Gastroesophageal sphincter (tissue), 4 donors: ENCODE measurements around the gene KIDINS220. TPM values are rescaled to one million over a fixed set of nuclear protein-coding genes. Genes with fewer than 3 reads are reported as not detected.

Experiments
- ATAC-seq: fragments of 150-250 bp; one replicate; pipeline ENCODE4 v1.9.1; 2016; ENCODE audit warnings: mild to moderate bottlenecking, moderate library complexity
- H3K27ac ChIP-seq, 4 donors: fragments of 200-600 bp; sonication (generic) in 3 of 4; 1 replicate in 3 of 4; 2 replicates in 1 of 4; pipeline ENCODE4 v1.5.1; 2016 to 2019
- H3K27me3 ChIP-seq: fragments of 200-600 bp; sonication (generic); one replicate; pipeline ENCODE4 v1.5.1; 2019
- H3K36me3 ChIP-seq, 2 donors: fragments of 200-600 bp; sonication (generic); one replicate each; pipeline ENCODE4 v1.5.1; 2019; ENCODE audit warnings: control low read depth in 1 of 2
- H3K4me1 ChIP-seq, 3 donors: fragments of 200-600 bp; sonication (generic); 1 replicate in 2 of 3; 2 replicates in 1 of 3; pipeline ENCODE4 v1.5.1; 2016 to 2019; ENCODE audit warnings: control low read depth in 2 of 3
- H3K4me3 ChIP-seq, 2 donors: fragments of 200-600 bp; sonication (generic); one replicate each; pipeline ENCODE4 v1.5.1; 2019; ENCODE audit warnings: mild to moderate bottlenecking in 1 of 2, moderate library complexity in 1 of 2
- H3K9me3 ChIP-seq, 3 donors: fragments of 200-600 bp; sonication (generic); one replicate each; pipeline ENCODE4 v1.5.1; 2017 to 2019; ENCODE audit warnings: control low read depth in 2 of 3
- CTCF ChIP-seq, 4 experiments: fragments of 200-600 bp in 2 of 4; fragments of 450-650 bp in 2 of 4; sonication (generic) in 1 of 4; IDR thresholded peaks; one replicate each; pipeline ENCODE4 v1.5.1; 2017 to 2019; ENCODE audit warnings: antibody characterized with exemption in 4 of 4, mild to moderate bottlenecking in 2 of 4, moderate library complexity in 2 of 4
- EP300 ChIP-seq: sonication (generic); formaldehyde crosslinking; IDR thresholded peaks from one replicate; pipeline ENCODE4 v1.6.1; 2017; ENCODE audit warnings: antibody characterized with exemption, mild to moderate bottlenecking
- POLR2A ChIP-seq, 2 donors: fragments of 450-650 bp; IDR thresholded peaks; one replicate each; pipeline ENCODE4 v1.6.1; 2017; ENCODE audit warnings: antibody characterized with exemption in 2 of 2, mild to moderate bottlenecking in 2 of 2, moderate library complexity in 1 of 2
- POLR2AphosphoS5 ChIP-seq: sonication (generic); formaldehyde crosslinking; IDR thresholded peaks from one replicate; pipeline ENCODE4 v1.6.1; 2017; ENCODE audit warnings: antibody characterized with exemption
- WGBS, 2 donors: methylation state at CpG; one replicate each; pipeline ENCODE4 v1.1.5; 2018; ENCODE audit warnings: low coverage in 1 of 2; 5-methylcytosine and 5-hydroxymethylcytosine counted together
- total RNA-seq, 4 donors: library from RNA; depleted of rRNA; stranded (reverse); fragments of >200 nt; gene quantifications; one replicate each; pipeline ENCODE4 v1.1.0, GENCODE V29; 2016

The KIDINS220 gene
- total RNA-seq, 4 donors from 2014 or later: 73.3 to 122 (median 88.9) TPM

DNA sequence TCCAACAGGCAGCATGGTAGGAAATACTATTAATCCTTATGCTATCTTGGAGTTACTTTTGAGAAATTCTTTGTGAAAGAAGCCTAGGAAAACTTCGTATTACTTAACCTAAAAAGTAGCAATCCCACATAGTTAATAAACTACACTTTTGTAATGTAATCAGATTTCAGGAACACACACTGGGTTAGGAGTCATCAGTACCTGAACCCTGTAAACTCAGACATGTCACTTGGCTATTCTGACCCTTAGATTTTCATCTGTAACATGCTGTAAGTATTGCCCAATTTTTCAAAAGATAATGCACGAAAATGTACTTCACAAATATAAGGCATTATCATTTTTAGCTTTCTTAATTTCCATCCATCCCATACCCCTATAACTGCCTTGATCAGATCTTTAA lies 39.0 kb downstream of the KIDINS220 start:
- TF ChIP-seq POLR2AphosphoS5: no peak
- TF ChIP-seq POLR2A (IDR thresholded peaks at IDR 0.05): no peak
- no peak for TF ChIP-seq CTCF (IDR thresholded peaks at IDR 0.05)
- TF ChIP-seq EP300: no peak
- Histone ChIP-seq H3K9me3 (no peaks in the 10 kb centered on the region), H3K4me1 (no peaks in the 10 kb centered on the region), H3K27me3 (no peaks in the 10 kb centered on the region), H3K4me3 (no peak overlapping the region), H3K27ac (no peak overlapping the region), H3K36me3 (peaks cover 0 to 97% of the 10 kb centered on the region in 2 donors)
- 79 to 83% methylated on average over 1 to 2 of the region's 2 CpGs for WGBS, 2 donors
- no peak for ATAC-seq

DNA sequence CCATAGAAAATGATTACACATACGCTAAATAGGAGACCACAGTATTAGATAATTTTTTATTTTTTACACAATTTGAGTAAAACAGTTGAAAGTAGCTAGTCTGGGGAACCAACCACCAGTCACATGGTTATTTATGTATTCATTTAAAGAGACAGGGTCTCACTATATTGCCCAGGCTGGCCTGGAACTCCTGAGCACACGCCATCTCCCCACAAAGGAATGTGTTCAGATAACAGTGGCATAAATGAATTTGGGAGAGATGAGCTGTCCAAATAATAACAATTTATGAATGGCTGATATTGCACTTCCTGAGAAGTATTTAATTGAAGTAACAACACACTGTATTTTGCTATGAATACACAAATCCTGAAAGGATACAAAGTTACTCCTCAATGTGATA lies 39.7 kb downstream of the KIDINS220 start:
- Histone ChIP-seq H3K36me3 (peaks cover 0 to 100% of the 10 kb centered on the region in 2 donors), H3K9me3 (no peaks in the 10 kb centered on the region), H3K27me3 (no peaks in the 10 kb centered on the region), H3K27ac (no peak overlapping the region), H3K4me3 (no peak overlapping the region), H3K4me1 (no peaks in the 10 kb centered on the region)
- ATAC-seq: no peak
- WGBS, 2 donors: 90 to 98% methylated on average over 2 of the region's 2 CpGs
- no peak for TF ChIP-seq EP300
- no peak for TF ChIP-seq POLR2AphosphoS5
- TF ChIP-seq POLR2A (IDR thresholded peaks at IDR 0.05): no peak

- 86% methylated on average over 4 of the region's 6 CpGs; no CpG with 5 or more reads in 1 of the 2 donors for WGBS, 2 donors
- H3K4me1 ChIP-seq: no peaks in the 10 kb centered on the region
- H3K27ac ChIP-seq: no peak overlapping the region
- no peaks in the 10 kb centered on the region for H3K9me3 ChIP-seq
- no peak for ATAC-seq
- no peak overlapping the region for H3K4me3 ChIP-seq
- TF ChIP-seq POLR2A (IDR thresholded peaks at IDR 0.05) (no peak), POLR2AphosphoS5 (no peak), EP300 (no peak), CTCF (IDR thresholded peaks at IDR 0.05) (no peak)
- no peaks in the 10 kb centered on the region for H3K27me3 ChIP-seq
- peaks cover 0 to 100% of the 10 kb centered on the region in 2 donors for H3K36me3 ChIP-seq
Measured at GRCh38 chr2:8796878-8797550, 40.4 kb downstream of the KIDINS220 start.

DNA sequence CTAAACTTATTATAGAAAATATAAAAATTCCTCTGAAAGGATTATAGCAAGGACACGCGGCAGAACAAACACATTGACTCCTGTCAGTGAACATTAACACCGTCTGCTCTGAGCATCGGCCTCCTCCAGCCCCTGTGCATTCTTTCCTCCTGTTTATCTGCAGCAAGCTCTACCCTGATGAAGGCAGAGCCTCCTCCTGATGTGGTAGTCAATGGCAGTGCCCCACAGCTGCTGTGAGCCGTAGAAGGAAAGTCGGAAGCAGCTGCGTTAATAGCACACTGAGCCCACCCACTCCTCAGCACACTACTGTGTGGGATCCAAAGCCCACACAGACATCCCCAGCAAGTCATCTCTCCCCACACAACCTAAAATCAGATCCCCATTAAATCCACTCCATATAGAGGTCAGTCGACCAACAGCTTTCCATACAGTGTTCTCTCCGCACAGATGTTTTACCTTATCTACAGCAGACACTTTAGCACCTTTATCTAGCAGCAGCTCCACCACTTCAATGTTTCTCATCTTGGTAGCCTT lies 41.0 kb downstream of the KIDINS220 start:
- no peak for ATAC-seq
- WGBS, 2 donors: 80 to 82% methylated on average over 7 to 8 of the region's 9 CpGs
- Histone ChIP-seq H3K4me3 (no peak overlapping the region), H3K27ac (no peak overlapping the region), H3K36me3 (peaks cover 0 to 99% of the 10 kb centered on the region in 2 donors), H3K9me3 (no peaks in the 10 kb centered on the region), H3K4me1 (no peaks in the 10 kb centered on the region), H3K27me3 (no peaks in the 10 kb centered on the region)
- TF ChIP-seq POLR2AphosphoS5: no peak
- TF ChIP-seq CTCF (IDR thresholded peaks at IDR 0.05): no peak
- TF ChIP-seq POLR2A (IDR thresholded peaks at IDR 0.05): no peak
- TF ChIP-seq EP300: no peak

GRCh38 chr2:8794923-8795825 lies 42.2 kb downstream of the KIDINS220 start:
- Histone ChIP-seq H3K36me3 (peaks cover 0 to 99% of the 10 kb centered on the region in 2 donors), H3K4me1 (no peaks in the 10 kb centered on the region), H3K9me3 (no peaks in the 10 kb centered on the region), H3K4me3 (no peak overlapping the region), H3K27ac (no peak overlapping the region), H3K27me3 (no peaks in the 10 kb centered on the region)
- WGBS, 2 donors: 87 to 89% methylated on average over 8 of the region's 8 CpGs
- ATAC-seq: peak; percentile 72
- TF ChIP-seq POLR2A (IDR thresholded peaks at IDR 0.05) (no peak), CTCF (IDR thresholded peaks at IDR 0.05) (no peak), POLR2AphosphoS5 (no peak), EP300 (no peak)
